GM18520 (cell line): ENCODE measurements around the gene SLC22A8.
"Not testable (repeated sequence)": the region's sequence is repeated elsewhere in the genome, so short reads cannot be mapped to it uniquely, and the experiment has no call there.

Experiments
- ATAC-seq: cut with Tn5 transposase; IDR thresholded peaks from one replicate; pipeline ENCODE4 v1.9.1; 2021; ENCODE audit not compliant: unreplicated experiment

Gene SLC22A8, protein sequence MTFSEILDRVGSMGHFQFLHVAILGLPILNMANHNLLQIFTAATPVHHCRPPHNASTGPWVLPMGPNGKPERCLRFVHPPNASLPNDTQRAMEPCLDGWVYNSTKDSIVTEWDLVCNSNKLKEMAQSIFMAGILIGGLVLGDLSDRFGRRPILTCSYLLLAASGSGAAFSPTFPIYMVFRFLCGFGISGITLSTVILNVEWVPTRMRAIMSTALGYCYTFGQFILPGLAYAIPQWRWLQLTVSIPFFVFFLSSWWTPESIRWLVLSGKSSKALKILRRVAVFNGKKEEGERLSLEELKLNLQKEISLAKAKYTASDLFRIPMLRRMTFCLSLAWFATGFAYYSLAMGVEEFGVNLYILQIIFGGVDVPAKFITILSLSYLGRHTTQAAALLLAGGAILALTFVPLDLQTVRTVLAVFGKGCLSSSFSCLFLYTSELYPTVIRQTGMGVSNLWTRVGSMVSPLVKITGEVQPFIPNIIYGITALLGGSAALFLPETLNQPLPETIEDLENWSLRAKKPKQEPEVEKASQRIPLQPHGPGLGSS

DNA sequence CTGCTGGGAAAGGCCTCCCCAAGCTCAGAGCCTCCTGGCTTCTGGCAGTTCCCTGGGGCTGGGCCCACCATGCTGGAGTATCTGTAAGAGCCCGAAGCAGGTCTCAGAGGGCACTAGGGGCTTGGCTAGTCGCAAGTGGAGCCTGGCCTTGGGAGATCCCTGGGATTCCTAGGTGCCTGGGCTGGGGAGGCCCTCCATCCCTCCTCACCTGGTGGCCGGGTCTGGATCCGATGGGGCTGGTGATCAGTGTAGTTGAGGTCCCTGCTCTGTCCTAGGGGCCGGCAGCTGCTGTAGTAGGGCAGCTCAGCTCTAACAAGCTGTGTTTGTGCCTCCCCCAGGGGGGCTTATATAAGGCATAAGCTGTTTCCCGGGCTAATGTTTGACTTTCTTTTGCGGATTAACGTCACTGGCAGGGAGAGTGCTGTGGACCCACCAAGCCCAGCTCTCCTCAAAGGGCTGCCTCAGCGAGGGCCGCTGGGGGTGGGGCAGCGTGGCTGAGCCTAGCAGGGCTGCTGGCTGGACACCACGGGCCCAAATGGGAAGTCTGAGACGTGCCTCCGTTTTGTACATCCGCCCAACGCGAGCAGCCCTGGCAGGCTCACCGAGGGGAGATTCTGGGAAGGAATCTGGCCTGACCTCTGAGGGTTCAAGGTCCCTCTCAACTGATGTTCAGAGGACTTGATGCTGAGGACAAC lies at the start of gene SLC22A8:
SLC22A8 (minus strand) TSS at position 321 of the 695 bp plus-strand sequence. CDS start 883 bp downstream, outside the sequence.
- no peak for ATAC-seq

- ATAC-seq, result not testable (repeated sequence)
Observed at GRCh38 chr11:63046203-63046602, 30.6 kb upstream of the SLC22A8 start.

- no peak for ATAC-seq
Observed at GRCh38 chr11:63042596-63042995, 27.0 kb upstream of the SLC22A8 start.

DNA sequence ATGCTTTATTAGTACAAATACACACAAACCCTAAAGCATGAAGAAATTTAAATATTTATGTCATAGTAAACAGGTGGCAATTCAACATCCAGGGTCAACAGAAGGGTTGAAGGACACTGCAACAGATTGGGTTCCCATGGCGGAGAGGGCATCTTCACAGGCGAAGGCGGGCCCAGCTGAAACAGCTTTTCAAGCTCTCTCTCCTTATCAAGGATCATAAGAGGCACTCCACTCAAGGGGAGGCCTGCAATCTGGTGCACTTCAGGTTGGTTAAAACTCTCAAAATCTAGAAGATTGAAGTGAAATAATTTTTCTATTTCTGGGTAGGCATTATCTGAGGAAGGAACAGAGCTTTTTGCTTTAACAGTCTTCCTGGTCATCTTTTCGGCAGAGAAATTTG lies 16.8 kb upstream of the SLC22A8 start:
- ATAC-seq, result no peak

DNA sequence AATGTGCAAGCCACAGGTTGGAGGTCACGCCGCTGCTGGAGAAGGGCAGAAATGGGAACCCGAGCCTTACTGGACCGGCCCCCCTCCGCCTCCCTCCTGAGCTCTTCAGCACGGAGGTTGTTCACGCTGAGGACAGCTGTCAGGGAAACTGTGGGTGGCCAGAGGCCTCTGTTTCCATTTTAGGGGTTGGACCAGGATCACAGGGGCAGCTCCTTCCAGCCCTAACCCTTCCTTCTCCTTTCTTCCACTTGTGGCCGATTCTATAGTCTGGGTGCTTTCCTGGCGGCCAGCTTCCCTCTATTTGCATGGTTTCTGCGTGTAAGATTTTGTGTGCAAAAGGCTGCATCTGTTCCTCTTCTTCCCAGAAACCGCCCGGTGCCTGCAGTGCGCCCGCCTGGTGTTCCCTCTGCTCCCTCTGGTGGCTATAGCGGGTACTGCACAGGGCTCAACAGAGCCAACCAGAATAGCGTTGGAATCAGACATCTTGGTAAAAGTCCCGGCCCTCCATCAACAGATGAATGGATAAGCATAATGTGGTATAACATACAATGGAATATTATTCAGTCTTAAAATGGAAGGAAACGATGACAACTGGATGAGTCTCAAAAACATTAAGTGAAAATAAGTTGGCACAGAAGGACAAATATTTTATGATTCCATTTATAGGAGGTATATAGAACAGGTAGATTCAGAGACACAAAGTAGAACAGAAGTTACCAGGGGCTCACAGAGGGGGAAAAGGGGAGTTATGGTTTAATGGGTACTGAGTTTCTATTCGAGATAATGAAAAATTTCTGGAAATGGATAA lies 8.4 kb upstream of the SLC22A8 start:
- ATAC-seq, result no peak

DNA sequence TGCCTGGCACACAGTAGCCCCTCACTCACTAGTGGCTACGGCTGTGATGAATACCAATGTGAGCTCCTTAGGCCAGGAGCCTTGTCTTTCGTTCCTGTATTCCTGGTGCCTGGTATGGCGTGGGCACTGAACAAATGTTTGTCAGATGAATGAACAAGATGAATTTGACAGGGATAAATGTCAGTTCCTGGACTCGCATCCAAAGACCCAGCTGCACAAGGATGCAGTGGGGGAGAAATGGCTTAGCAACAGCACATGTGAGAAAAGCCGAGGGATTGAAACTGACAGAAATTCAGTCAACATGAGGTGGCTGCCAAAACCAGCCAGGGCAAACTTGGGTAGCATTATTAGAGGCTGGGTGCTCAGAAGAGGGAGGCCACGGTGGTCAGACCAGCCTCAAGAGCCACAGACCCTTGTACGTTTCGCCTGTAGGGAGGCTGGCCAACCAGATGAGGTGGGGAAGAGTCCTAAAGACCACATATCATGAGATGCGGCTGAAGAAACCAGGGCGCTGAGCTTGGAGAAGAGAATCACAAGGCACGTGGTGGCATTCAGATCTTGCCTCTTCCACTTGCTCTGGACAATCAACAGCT lies 7.7 kb upstream of the SLC22A8 start:
- no peak for ATAC-seq

GRCh38 chr11:63022441-63022840 lies 6.8 kb upstream of the SLC22A8 start:
- ATAC-seq, result no peak

GRCh38 chr11:63020671-63021291 lies 5.1 kb upstream of the SLC22A8 start:
- no peak for ATAC-seq

DNA sequence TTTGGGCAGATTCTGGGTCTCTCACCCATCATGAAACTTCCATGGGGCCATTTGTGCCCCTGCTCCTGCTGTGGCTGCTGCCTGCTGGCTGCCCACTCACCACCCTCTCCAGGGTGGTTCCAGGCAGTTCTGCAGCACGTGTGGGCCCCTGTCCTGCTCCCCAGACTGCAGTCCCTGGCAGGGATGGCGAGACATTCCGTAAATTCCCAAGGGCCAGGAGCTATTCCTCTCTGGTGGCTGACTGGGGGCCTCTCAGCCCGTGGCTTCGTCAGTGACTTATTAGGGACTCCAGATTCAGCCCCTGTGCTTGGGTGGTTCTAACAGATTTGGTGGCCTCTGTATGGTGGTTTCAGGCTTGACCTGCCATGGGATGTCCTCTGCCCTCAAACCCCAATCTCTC lies 3.9 kb upstream of the SLC22A8 start:
- ATAC-seq, result no peak

DNA sequence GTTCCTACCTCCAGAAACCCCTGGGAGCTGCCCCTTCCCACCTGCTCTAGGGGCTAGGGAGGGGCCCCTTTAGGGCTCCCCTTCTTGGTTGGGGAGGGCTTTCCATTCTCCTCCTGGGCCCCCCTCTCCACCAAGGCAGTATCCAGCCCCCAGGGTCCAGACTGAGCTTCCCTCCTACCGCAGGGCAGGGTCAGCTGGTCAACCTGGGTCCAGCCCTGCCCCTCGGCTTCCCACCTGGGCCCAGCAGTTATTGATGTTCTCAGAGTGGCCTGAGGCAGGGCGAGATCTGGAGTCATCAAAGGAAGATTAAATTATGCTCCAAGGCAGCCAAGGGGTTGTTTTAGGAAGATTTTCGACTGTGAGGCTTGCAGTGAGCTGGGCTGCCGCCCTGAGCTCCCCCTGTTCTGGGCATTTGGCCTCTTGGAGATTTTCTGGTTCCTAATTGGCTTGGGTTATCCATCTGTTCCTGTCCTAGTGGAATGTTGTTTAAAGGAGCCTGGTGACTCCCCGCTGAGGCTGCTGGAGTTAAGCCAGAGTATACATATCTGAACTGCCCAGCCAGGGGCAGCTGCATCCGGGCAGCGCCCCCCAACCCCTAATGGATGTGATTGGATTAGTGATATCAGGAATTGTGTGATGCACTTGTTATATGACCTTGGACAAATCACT lies 1.8 kb upstream of the SLC22A8 start:
- no peak for ATAC-seq

GRCh38 chr11:63014408-63015055 lies 1.1 kb downstream of the SLC22A8 start:
- no peak for ATAC-seq

DNA sequence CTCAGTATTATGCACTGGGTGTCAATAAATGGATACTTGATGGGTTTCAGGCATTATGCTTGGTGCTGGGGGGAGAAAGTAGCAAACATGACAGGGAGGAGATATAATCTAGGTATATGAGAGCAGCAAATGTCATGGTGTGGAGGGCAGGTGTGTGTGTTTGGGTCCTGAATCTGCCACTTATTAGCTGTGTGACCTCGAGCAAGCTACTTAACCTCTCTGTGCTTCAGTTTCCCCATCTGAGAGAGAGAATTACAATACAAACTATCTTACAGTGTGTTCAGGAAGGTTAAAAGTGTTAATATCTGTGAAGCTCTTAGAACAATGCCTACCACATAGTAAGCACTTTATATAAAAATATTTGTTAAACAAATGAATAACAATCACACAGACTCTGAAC lies 2.8 kb downstream of the SLC22A8 start:
- ATAC-seq, result no peak

GRCh38 chr11:63012430-63012829 lies 3.2 kb downstream of the SLC22A8 start:
- no peak for ATAC-seq

GRCh38 chr11:63010934-63011439 lies 4.7 kb downstream of the SLC22A8 start:
- ATAC-seq, result no peak

GRCh38 chr11:63007920-63008319 lies 7.7 kb downstream of the SLC22A8 start:
- ATAC-seq, result no peak

DNA sequence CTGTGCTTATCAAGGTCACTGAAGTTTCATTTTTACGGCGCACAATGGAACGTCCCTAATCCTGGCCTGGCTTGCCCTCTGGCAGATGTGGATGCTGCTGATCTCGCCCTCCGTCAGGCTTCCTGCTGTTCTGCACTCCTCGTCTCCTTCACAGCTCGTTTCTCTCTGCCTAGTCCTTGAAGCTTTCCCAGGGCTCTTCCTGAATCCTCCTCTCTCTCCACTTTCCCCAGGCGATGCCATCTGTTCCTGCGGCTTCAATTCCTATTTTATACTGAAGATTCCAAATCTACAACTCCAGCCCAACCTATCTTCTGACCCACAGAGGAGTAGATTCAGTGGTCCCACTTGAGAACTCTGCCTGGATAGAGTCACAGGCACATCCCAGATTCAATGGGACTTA lies 14.2 kb downstream of the SLC22A8 start:
- no peak for ATAC-seq

- no peak for ATAC-seq
Observed at GRCh38 chr11:62999649-63000048, 16.0 kb downstream of the SLC22A8 start.

- ATAC-seq, result no peak
Observed at GRCh38 chr11:62999156-62999555, 16.5 kb downstream of the SLC22A8 start.

DNA sequence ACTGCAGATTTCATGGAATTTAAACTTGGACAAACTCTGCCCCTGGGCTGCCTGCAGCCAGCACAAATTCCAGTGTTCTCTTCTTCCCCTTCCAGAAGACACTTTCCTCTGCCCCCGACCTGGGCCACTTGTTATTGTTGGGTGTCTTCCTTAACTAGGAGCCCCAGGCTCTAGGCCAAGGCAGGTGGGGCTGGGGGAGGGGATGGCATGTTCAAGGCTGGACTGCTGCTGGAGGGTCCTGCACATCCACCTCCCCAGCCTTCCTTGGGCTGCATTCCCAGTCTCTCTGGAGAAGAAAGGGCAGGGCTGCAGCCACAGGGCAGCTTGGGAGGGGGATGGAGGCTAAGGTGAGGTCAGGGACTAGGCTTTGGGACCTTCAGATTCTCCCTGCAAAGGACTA lies 19.4 kb downstream of the SLC22A8 start:
- ATAC-seq, result no peak
